Measurements from ENCODE around the gene PITRM1.

PITRM1 gene

GRCh38 chr10:3099291-3100092, 73.1 kb downstream of the PITRM1 start:
- POLR2A ChIA-PET (ENCODE audit: low non-redundant PET): no interaction called here
- H3K27ac ChIP-seq: peak overlapping the region; percentile 83
- no peak for TF ChIP-seq CTCF (conservative IDR thresholded peaks at IDR 0.05; ENCODE audit: low read depth)
- DNase-seq (ENCODE audit: low spot score): peak; percentile 26
- CTCF ChIA-PET: interaction anchor here (0.5 kb wide), 1 partner anchor 319 kb away, joined by 3 read pairs; no protein-coding TSS in a partner anchor

- TF ChIP-seq CTCF (conservative IDR thresholded peaks at IDR 0.05; ENCODE audit: low read depth): no peak
- no peak for DNase-seq (ENCODE audit: low spot score)
- POLR2A ChIA-PET (ENCODE audit: low non-redundant PET): no interaction called here
- CTCF ChIA-PET: no interaction called here
- peak overlapping the region; percentile 83 for H3K27ac ChIP-seq
Observed at GRCh38 chr10:3098689-3099088, 73.9 kb downstream of the PITRM1 start.

- ChIA-PET POLR2A (ENCODE audit: low non-redundant PET) (no interaction called here), CTCF (no interaction called here)
- DNase-seq (ENCODE audit: low spot score): no peak
- peak overlapping the region; percentile 98 for H3K27ac ChIP-seq
- TF ChIP-seq CTCF (conservative IDR thresholded peaks at IDR 0.05; ENCODE audit: low read depth): no peak
Observed at GRCh38 chr10:3097160-3097559, 75.4 kb downstream of the PITRM1 start.

- no peak for DNase-seq (ENCODE audit: low spot score)
- H3K27ac ChIP-seq: peak overlapping the region; percentile 98
- no peak for TF ChIP-seq CTCF (conservative IDR thresholded peaks at IDR 0.05; ENCODE audit: low read depth)
- CTCF ChIA-PET: no interaction called here
- POLR2A ChIA-PET (ENCODE audit: low non-redundant PET): no interaction called here
Observed at GRCh38 chr10:3096149-3096548, 76.4 kb downstream of the PITRM1 start.

GRCh38 chr10:3095373-3096139, 77.0 kb downstream of the PITRM1 start:
- ChIA-PET POLR2A (ENCODE audit: low non-redundant PET) (no interaction called here), CTCF (interaction anchor here (0.6 kb wide), 1 partner anchor 1959 kb away, joined by 3 read pairs; no protein-coding TSS in a partner anchor)
- peak overlapping the region; percentile 98 for H3K27ac ChIP-seq
- DNase-seq (ENCODE audit: low spot score): peak; percentile 87
- no peak for TF ChIP-seq CTCF (conservative IDR thresholded peaks at IDR 0.05; ENCODE audit: low read depth)

- no peak for TF ChIP-seq CTCF (conservative IDR thresholded peaks at IDR 0.05; ENCODE audit: low read depth)
- DNase-seq (ENCODE audit: low spot score): no peak
- peak overlapping the region; percentile 79 for H3K27ac ChIP-seq
- ChIA-PET CTCF (interaction anchor here (0.6 to 0.7 kb wide), 2 partner anchors 156 to 1958 kb away, joined by 3 read pairs; no protein-coding TSS in a partner anchor), POLR2A (ENCODE audit: low non-redundant PET) (no interaction called here)
Observed at GRCh38 chr10:3094609-3095036, 78.0 kb downstream of the PITRM1 start.

Measured in RWPE1 (cell line).